Stomach (tissue), 9 donors: ENCODE results near the gene ANKRD23. TPM values are rescaled to one million over a fixed set of nuclear protein-coding genes. Genes with fewer than 3 reads are reported as not detected.

Experiments
- DNase-seq, 2 donors: peaks; one replicate each; pipeline versions ENCODE4 v3.0.0 to v3.0.0-alpha.2; 2013 to 2019
- H3K27ac ChIP-seq, 5 donors: fragments of 200-600 bp in 4 of 5; sonication (generic) in 4 of 5; one replicate each; pipeline ENCODE4 v1.5.1; 2013 to 2019; ENCODE audit warnings: mild to moderate bottlenecking in 1 of 5, moderate library complexity in 1 of 5
- H3K27me3 ChIP-seq, 3 donors: fragments of 200-600 bp; sonication (generic); one replicate each; pipeline ENCODE4 v1.5.1; 2017 to 2019; ENCODE audit warnings: mixed run types in 1 of 3
- H3K36me3 ChIP-seq, 4 donors: fragments of 200-600 bp; sonication (generic); 1 replicate in 3 of 4; 2 replicates in 1 of 4; pipeline ENCODE4 v1.5.1; 2016 to 2019
- H3K4me1 ChIP-seq, 4 donors: fragments of 200-600 bp; sonication (generic); one replicate each; pipeline ENCODE4 v1.5.1; 2016 to 2019
- H3K4me3 ChIP-seq, 4 donors: fragments of 200-600 bp; sonication (generic) in 3 of 4; one replicate each; pipeline ENCODE4 v1.5.1; 2016 to 2019; ENCODE audit warnings: mild to moderate bottlenecking in 1 of 4
- H3K9me3 ChIP-seq, 4 donors: fragments of 200-600 bp; sonication (generic); one replicate each; pipeline ENCODE4 v1.5.1; 2016 to 2019
- CTCF ChIP-seq, 7 experiments: fragments of 450-650 bp in 4 of 7; fragments of 200-600 bp in 3 of 7; sonication (generic) in 3 of 7; IDR thresholded peaks; one replicate each; pipeline ENCODE4 v1.5.1; 2016 to 2019; ENCODE audit warnings: antibody characterized with exemption in 7 of 7, control low read depth in 2 of 7, mild to moderate bottlenecking in 1 of 7
- EP300 ChIP-seq: sonication (generic); formaldehyde crosslinking; IDR thresholded peaks from one replicate; pipeline ENCODE4 v1.6.1; 2017; ENCODE audit warnings: antibody characterized with exemption
- POLR2A ChIP-seq, 4 donors: fragments of 450-650 bp; IDR thresholded peaks; one replicate each; pipeline ENCODE4 v1.6.1; 2016; ENCODE audit warnings: antibody characterized with exemption in 4 of 4, control low read depth in 2 of 4, mild to moderate bottlenecking in 1 of 4, moderate library complexity in 1 of 4
- POLR2AphosphoS5 ChIP-seq, 3 donors: sonication (generic); formaldehyde crosslinking; IDR thresholded peaks; one replicate each; pipeline ENCODE4 v1.6.1; 2016; ENCODE audit warnings: antibody characterized with exemption in 3 of 3
- WGBS, 5 donors: extraction: QIAGEN DNeasy Blood & Tissue Kit in 3 of 5; methylation state at CpG; one replicate each; pipeline versions ENCODE4 v1.1.5 to v1.1.7; 2013 to 2018; 5-methylcytosine and 5-hydroxymethylcytosine counted together
- intact Hi-C: fragments of 100-400 bp; cut with DNase I; formaldehyde crosslinking; loops from one replicate; pipeline ENCODE4 v1.15.1; 2023; ENCODE audit warnings: low total_unique reads
- polyA plus RNA-seq, 3 donors: library from polyadenylated mRNA; stranded (reverse); fragments of 200-250 nt; gene quantifications; one replicate each; pipeline ENCODE4 v1.2.3, GENCODE V29; 2013
- total RNA-seq, 5 donors: library from RNA; depleted of rRNA; stranded (reverse); fragments of >200 nt; gene quantifications; one replicate each; pipeline versions ENCODE4 v1.1.0 to v1.2.3, GENCODE V29; 2014 to 2016
- donor health status: healthy with polysubstance abuse.
- donor health status: Bipolar disorder and iron deficiency.
- donor health status: healthy.

ANKRD23 gene
- total and polyA plus RNA-seq, 8 donors, result 1.00 to 3.6 (median 2.3) TPM; not detected in 1

DNA sequence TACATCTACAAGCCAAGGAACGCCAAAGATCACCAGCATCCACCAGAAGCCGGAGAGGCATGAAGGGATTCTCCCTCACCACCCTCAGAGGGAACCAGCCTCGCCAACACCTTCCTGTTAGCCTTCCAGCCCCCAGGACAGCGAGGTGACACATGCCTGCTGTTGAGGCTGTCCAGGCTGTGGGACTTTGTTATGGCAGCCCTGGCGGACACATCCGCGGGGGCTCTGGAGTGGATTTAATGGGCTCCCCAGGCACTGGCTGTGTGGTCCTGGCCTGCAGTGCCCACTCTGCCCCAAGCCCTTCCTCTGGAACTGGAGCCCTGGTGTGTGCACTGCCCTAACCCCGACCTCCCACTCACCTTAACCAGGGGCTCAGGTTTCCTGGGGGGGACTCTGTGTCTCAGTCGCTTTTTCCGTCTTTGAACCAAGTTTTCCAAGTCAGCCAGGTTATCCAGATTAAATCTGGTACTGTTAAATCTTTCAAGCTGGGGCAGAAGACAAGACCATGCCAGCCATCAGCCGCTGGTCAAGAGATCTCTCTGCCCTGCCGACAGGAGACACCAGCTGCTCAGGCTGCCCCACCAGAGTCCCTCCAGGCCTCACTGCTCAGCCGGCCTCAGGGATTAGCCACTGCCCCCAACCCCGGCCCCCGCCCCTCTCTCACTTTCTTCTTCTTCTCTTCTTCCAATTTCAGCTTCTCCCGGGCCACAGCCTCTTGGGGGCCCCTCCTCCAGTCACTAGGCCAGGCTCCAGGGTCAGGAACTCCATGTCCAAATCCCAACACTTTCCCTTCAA, 1.9 kb downstream of the ANKRD23 start:
- no peak for DNase-seq
- TF ChIP-seq EP300 (no peak), POLR2A (IDR thresholded peaks at IDR 0.05) (no peak)
- WGBS, 5 donors, result 82 to 87% (median 85%) methylated on average over 15 to 16 of the region's 16 CpGs
- Histone ChIP-seq H3K9me3 (no peaks in the 10 kb centered on the region), H3K36me3 (peaks cover 4 to 35% (median 24%) of the 10 kb centered on the region in 4 donors), H3K4me1 (peaks cover 11 to 19% (median 17%) of the 10 kb centered on the region in 4 donors), H3K4me3 (no peak overlapping the region), H3K27me3 (no peaks in the 10 kb centered on the region), H3K27ac (no peak overlapping the region)
- intact Hi-C loops, result no loop called here

- TF ChIP-seq POLR2A (IDR thresholded peaks at IDR 0.05), result no peak
- no peak for TF ChIP-seq CTCF (IDR thresholded peaks at IDR 0.05)
- TF ChIP-seq EP300, result no peak
- no peak for TF ChIP-seq POLR2AphosphoS5 (IDR thresholded peaks at IDR 0.05)
- Histone ChIP-seq H3K36me3 (peaks cover under 1 to 28% (median 17%) of the 10 kb centered on the region in 4 donors), H3K4me3 (peak overlapping the region in 1 of 4 donors; percentile 37), H3K27me3 (no peaks in the 10 kb centered on the region), H3K27ac (peak overlapping the region in 1 of 5 donors; percentile 35), H3K9me3 (no peaks in the 10 kb centered on the region), H3K4me1 (peaks cover 11 to 19% (median 17%) of the 10 kb centered on the region in 4 donors)
- intact Hi-C loops, result no loop called here
- no peak for DNase-seq
- 83 to 90% (median 87%) methylated on average over 17 to 37 of the region's 37 CpGs for WGBS, 5 donors
Observed at GRCh38 chr2:96839875-96840850, 3.7 kb downstream of the ANKRD23 start.

DNA sequence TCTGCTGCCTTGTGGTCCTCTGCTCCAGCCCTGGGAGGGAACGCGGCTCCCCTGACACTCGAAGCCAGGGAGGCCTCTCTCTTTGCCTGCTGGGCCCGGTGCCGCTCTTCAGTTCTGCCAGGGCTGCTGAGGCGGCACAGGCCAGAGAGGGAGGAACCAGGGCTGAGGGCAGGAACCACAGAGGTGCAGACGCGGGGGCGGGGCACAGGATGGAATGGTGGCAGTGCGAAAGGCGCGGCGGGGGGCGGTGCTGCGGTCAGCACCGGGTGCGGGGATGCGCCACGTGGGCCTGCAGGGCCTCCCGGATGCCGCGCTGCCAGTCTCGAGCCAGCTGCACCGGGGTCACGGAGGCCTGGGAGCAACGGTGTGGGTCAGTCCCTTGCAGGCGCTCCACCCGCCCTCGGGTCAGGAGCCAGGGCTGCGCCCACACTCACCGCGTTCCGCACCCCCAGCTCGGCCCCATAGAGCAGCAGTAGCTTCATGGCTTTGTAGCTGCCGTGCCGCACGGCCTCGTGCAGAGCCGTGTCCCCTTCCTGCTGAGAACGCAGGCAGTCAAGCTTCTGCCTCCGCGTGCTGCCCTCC, 4.4 kb downstream of the ANKRD23 start:
- no peaks in the 10 kb centered on the region for H3K27me3 ChIP-seq
- peaks cover 3 to 35% (median 25%) of the 10 kb centered on the region in 4 donors for H3K36me3 ChIP-seq
- no peaks in the 10 kb centered on the region for H3K9me3 ChIP-seq
- peak overlapping the region in 2 of 4 donors; percentile 21 to 37 for H3K4me3 ChIP-seq
- peaks cover 11 to 19% (median 17%) of the 10 kb centered on the region in 4 donors for H3K4me1 ChIP-seq
- TF ChIP-seq POLR2AphosphoS5 (IDR thresholded peaks at IDR 0.05), result peak in 1 of 3 donors; percentile 24
- no peak for TF ChIP-seq CTCF (IDR thresholded peaks at IDR 0.05)
- DNase-seq, result peak; percentile 82 to 89
- intact Hi-C loops, result no loop called here
- peak overlapping the region in 3 of 5 donors; percentile 35 to 46 (median 39) for H3K27ac ChIP-seq
- 10 to 23% (median 17%) methylated on average over 6 to 41 of the region's 42 CpGs for WGBS, 5 donors

GRCh38 chr2:96838345-96839292, 5.2 kb downstream of the ANKRD23 start:
- intact Hi-C loops, result no loop called here
- no peak for TF ChIP-seq POLR2AphosphoS5 (IDR thresholded peaks at IDR 0.05)
- TF ChIP-seq POLR2A (IDR thresholded peaks at IDR 0.05), result no peak
- TF ChIP-seq CTCF (IDR thresholded peaks at IDR 0.05), result no peak
- TF ChIP-seq EP300, result no peak
- peaks cover 11 to 21% (median 18%) of the 10 kb centered on the region in 4 donors for H3K4me1 ChIP-seq
- no peaks in the 10 kb centered on the region for H3K27me3 ChIP-seq
- peak overlapping the region in 1 of 4 donors; percentile 37 for H3K4me3 ChIP-seq
- WGBS, 5 donors, result 63 to 85% (median 82%) methylated on average over 7 to 23 of the region's 23 CpGs
- H3K9me3 ChIP-seq, result no peaks in the 10 kb centered on the region
- DNase-seq, result no peak
- peaks cover 3 to 42% (median 32%) of the 10 kb centered on the region in 4 donors for H3K36me3 ChIP-seq
- H3K27ac ChIP-seq, result peak overlapping the region in 3 of 5 donors; percentile 35 to 46 (median 39)
